GM21619 (cell line): ENCODE data around the gene AMN1.
"Not testable (repeated sequence)": the region's sequence is repeated elsewhere in the genome, so short reads cannot be mapped to it uniquely, and the experiment has no call there.

Experiments
- ATAC-seq: cut with Tn5 transposase; IDR thresholded peaks from one replicate; pipeline ENCODE4 v1.9.1; 2021; ENCODE audit not compliant: unreplicated experiment

AMN1 gene

GRCh38 chr12:31733549-31734432, 5.0 kb upstream of the AMN1 start:
- ATAC-seq: not testable (repeated sequence)

GRCh38 chr12:31732926-31733548, 4.2 kb upstream of the AMN1 start:
- ATAC-seq: no peak

GRCh38 chr12:31731203-31731602, 2.4 kb upstream of the AMN1 start:
- not testable (repeated sequence) for ATAC-seq

- no peak for ATAC-seq
Measured at GRCh38 chr12:31729705-31730104, 884 bp upstream of the AMN1 start.

GRCh38 chr12:31728289-31728916, 418 bp downstream of the AMN1 start:
- ATAC-seq: no peak

GRCh38 chr12:31727192-31727591, 1.6 kb downstream of the AMN1 start:
- ATAC-seq: no peak

- no peak for ATAC-seq
Measured at GRCh38 chr12:31726575-31726974, 2.2 kb downstream of the AMN1 start.

GRCh38 chr12:31724557-31724956, 4.3 kb downstream of the AMN1 start:
- no peak for ATAC-seq

- ATAC-seq: no peak
Measured at GRCh38 chr12:31722580-31722979, 6.2 kb downstream of the AMN1 start.

- not testable (repeated sequence) for ATAC-seq
Measured at GRCh38 chr12:31718542-31719198, 10.2 kb downstream of the AMN1 start.

GRCh38 chr12:31716998-31717397, 11.8 kb downstream of the AMN1 start:
- ATAC-seq: not testable (repeated sequence)

GRCh38 chr12:31715283-31715825, 13.5 kb downstream of the AMN1 start:
- ATAC-seq: peak; percentile 83

- no peak for ATAC-seq
Measured at GRCh38 chr12:31714406-31715271, 14.2 kb downstream of the AMN1 start.

- no peak for ATAC-seq
Measured at GRCh38 chr12:31712877-31713276, 15.9 kb downstream of the AMN1 start.

- no peak for ATAC-seq
Measured at GRCh38 chr12:31710021-31710818, 18.6 kb downstream of the AMN1 start.

GRCh38 chr12:31708118-31708517, 20.7 kb downstream of the AMN1 start:
- ATAC-seq: not testable (repeated sequence)

GRCh38 chr12:31705621-31706020, 23.2 kb downstream of the AMN1 start:
- ATAC-seq: no peak

- ATAC-seq: no peak
Measured at GRCh38 chr12:31702047-31702446, 26.8 kb downstream of the AMN1 start.

- ATAC-seq: not testable (repeated sequence)
Measured at GRCh38 chr12:31689921-31690320, 38.9 kb downstream of the AMN1 start.
